CD14-positive monocyte (primary cell): ENCODE data around the gene MICB. TPM values are rescaled to one million over a fixed set of nuclear protein-coding genes. Genes with fewer than 3 reads are reported as not detected.

ENCODE experiments used
- DNase-seq, 3 donors: peaks; one replicate each; pipeline ENCODE4 v3.0.0-alpha.2; 2011 to 2022
- H2AFZ ChIP-seq: 2 replicates; pipeline ENCODE4 v1.6.0; 2012; ENCODE audit warnings: mild to moderate bottlenecking, low read depth, low read length, inconsistent platforms; ENCODE audit not compliant: insufficient read depth, poor library complexity, severe bottlenecking
- H3K27ac ChIP-seq, 2 donors: 1 replicate in 1 of 2; 2 replicates in 1 of 2; pipeline ENCODE4 v1.5.1; 2012 to 2013; ENCODE audit warnings: low read length in 2 of 2, control low read depth in 1 of 2, inconsistent platforms in 1 of 2, low read depth in 1 of 2, mild to moderate bottlenecking in 1 of 2
- H3K27me3 ChIP-seq, 2 donors: one replicate each; pipeline versions ENCODE4 v1.6.0 to v1.6.1; 2011 to 2013; ENCODE audit warnings: low read length in 2 of 2; ENCODE audit not compliant: control insufficient read depth in 2 of 2, insufficient read depth in 2 of 2
- H3K36me3 ChIP-seq, 2 donors: replicated peaks in 1 of 2; 1 replicate in 1 of 2; 2 replicates in 1 of 2; pipeline versions ENCODE4 v1.5.1 to v1.6.1; 2012 to 2013; ENCODE audit warnings: low read length in 2 of 2, control low read depth in 1 of 2, inconsistent platforms in 1 of 2, mild to moderate bottlenecking in 1 of 2; ENCODE audit not compliant: insufficient read depth in 2 of 2, control insufficient read depth in 1 of 2
- H3K4me1 ChIP-seq, 2 donors: 1 replicate in 1 of 2; 2 replicates in 1 of 2; pipeline versions ENCODE4 v1.5.1 to v1.6.1; 2012 to 2013; ENCODE audit warnings: low read length in 2 of 2, control low read depth in 1 of 2, inconsistent platforms in 1 of 2, mild to moderate bottlenecking in 1 of 2, moderate library complexity in 1 of 2; ENCODE audit not compliant: insufficient read depth in 2 of 2, control insufficient read depth in 1 of 2
- H3K4me2 ChIP-seq: replicated peaks from 2 replicates; pipeline ENCODE3; 2012; ENCODE audit warnings: low read length, moderate library complexity, mild to moderate bottlenecking; ENCODE audit not compliant: poor library complexity, severe bottlenecking; ENCODE audit errors: extremely low read depth
- H3K4me3 ChIP-seq, 3 experiments: fragments of 200-600 bp in 1 of 3; sonication (generic) in 1 of 3; replicated peaks in 1 of 3; 1 replicate in 2 of 3; 2 replicates in 1 of 3; pipeline ENCODE4 v1.5.1; 2011 to 2013; ENCODE audit warnings: low read length in 3 of 3, mild to moderate bottlenecking in 3 of 3, control low read depth in 2 of 3, low read depth in 2 of 3, inconsistent platforms in 1 of 3, moderate library complexity in 1 of 3
- H3K79me2 ChIP-seq: 2 replicates; pipeline ENCODE4 v1.6.0; 2012; ENCODE audit warnings: mild to moderate bottlenecking, control low read depth, inconsistent platforms, low read length, moderate library complexity; ENCODE audit not compliant: insufficient read depth
- H3K9ac ChIP-seq: 2 replicates; pipeline ENCODE4 v1.6.0; 2017; ENCODE audit warnings: low read length, mild to moderate bottlenecking; ENCODE audit not compliant: insufficient read depth, poor library complexity, severe bottlenecking
- H3K9me3 ChIP-seq, 2 donors: replicated peaks in 1 of 2; 1 replicate in 1 of 2; 2 replicates in 1 of 2; pipeline versions ENCODE4 v1.5.1 to v1.6.1; 2012 to 2013; ENCODE audit warnings: low read length in 2 of 2, control low read depth in 1 of 2; ENCODE audit not compliant: control insufficient read depth in 1 of 2, insufficient read depth in 1 of 2
- H4K20me1 ChIP-seq: 2 replicates; pipeline ENCODE4 v1.6.0; 2012; ENCODE audit warnings: mild to moderate bottlenecking, low read length, control low read depth, moderate library complexity; ENCODE audit not compliant: insufficient read depth
- H3K27ac Mint-ChIP-seq, 7 donors: one replicate each; pipeline ENCODE4 v1.8.0; 2020; ENCODE audit warnings: mild to moderate bottlenecking in 7 of 7, mixed read lengths in 7 of 7, moderate library complexity in 6 of 7, inconsistent platforms in 2 of 7
- H3K27me3 Mint-ChIP-seq, 3 donors: one replicate each; pipeline ENCODE4 v1.8.0; 2021 to 2022; ENCODE audit warnings: low read depth in 3 of 3, mild to moderate bottlenecking in 3 of 3, mixed read lengths in 3 of 3, moderate library complexity in 3 of 3, inconsistent platforms in 1 of 3
- H3K36me3 Mint-ChIP-seq, 2 donors: one replicate each; pipeline ENCODE4 v1.8.0; 2020; ENCODE audit warnings: mixed read lengths in 2 of 2, inconsistent platforms in 1 of 2, mild to moderate bottlenecking in 1 of 2
- H3K4me1 Mint-ChIP-seq: one replicate; pipeline ENCODE4 v1.8.0; 2020; ENCODE audit warnings: mild to moderate bottlenecking, mixed read lengths
- H3K4me3 Mint-ChIP-seq, 2 donors: one replicate each; pipeline ENCODE4 v1.8.0; 2020; ENCODE audit warnings: mild to moderate bottlenecking in 2 of 2, mixed read lengths in 2 of 2, moderate library complexity in 1 of 2
- H3K9me3 Mint-ChIP-seq, 7 donors: one replicate each; pipeline ENCODE4 v1.8.0; 2020 to 2022; ENCODE audit warnings: mixed read lengths in 7 of 7, mild to moderate bottlenecking in 6 of 7, moderate library complexity in 6 of 7, inconsistent platforms in 2 of 7
- CTCF ChIP-seq: fragments of 200-600 bp; IDR thresholded peaks from one replicate; pipeline ENCODE4 v1.8.0; 2022; ENCODE audit warnings: antibody characterized with exemption, mild to moderate bottlenecking
- WGBS: methylation state at CpG from one replicate; pipeline ENCODE4 v1.1.5; 2013; ENCODE audit warnings: missing lambda C conversion rate; ENCODE audit not compliant: insufficient coverage; 5-methylcytosine and 5-hydroxymethylcytosine counted together
- intact Hi-C, 2 donors: fragments of 100-400 bp; cut with micrococcal nuclease; formaldehyde crosslinking; loops; one replicate each; pipeline versions ENCODE4 v1.15.0 to v1.15.1; 2023
- polyA plus RNA-seq, 3 donors: library from polyadenylated mRNA; depleted of rRNA in 1 of 3; unstranded in 2 of 3; stranded (reverse) in 1 of 3; fragments of 300-500 nt in 2 of 3; fragments of >200 nt in 1 of 3; fragmentation: Illumina TruSeq in 2 of 3; gene quantifications; 1 replicate in 2 of 3; 2 replicates in 1 of 3; pipeline ENCODE4 v1.2.3, GENCODE V29; 2012 to 2021

MICB gene
- polyA plus RNA-seq, 3 donors: 8.1 to 34.8 (median 11.4) TPM

- Histone ChIP-seq H3K9ac (no peak overlapping the region), H3K4me3 (no peak overlapping the region), H4K20me1 (peaks cover 8% of the 10 kb centered on the region), H2AFZ (no peak overlapping the region), H3K4me1 (peaks cover 34 to 48% of the 10 kb centered on the region in 2 donors), H3K27me3 (no peaks in the 10 kb centered on the region), H3K79me2 (peaks cover 59% of the 10 kb centered on the region), H3K4me2 (no peak overlapping the region), H3K9me3 (no peaks in the 10 kb centered on the region), H3K27ac (no peak overlapping the region), H3K36me3 (peaks cover under 1 to 13% of the 10 kb centered on the region in 2 donors)
- H3K4me1 Mint-ChIP-seq: peaks cover 42% of the 10 kb centered on the region
- no peak for TF ChIP-seq CTCF
- WGBS: 97% methylated on average over 6 of the region's 7 CpGs
- peaks cover 0 to 2% (median 0%) of the 10 kb centered on the region in 7 donors for H3K9me3 Mint-ChIP-seq
- intact Hi-C loops: loop anchor here (5.0 to 10.0 kb wide), 6 partner anchors 50 to 410 kb away; partner anchors contain the start of genes C6orf47 (in 1 of the 2), CLIC1 (in 1 of the 2), GPANK1 (in 1 of the 2) and MICB (in 1 of the 2)
- H3K27me3 Mint-ChIP-seq: no peaks in the 10 kb centered on the region
- no peak for DNase-seq
- peak overlapping the region in 2 of 7 donors; percentile 47 to 72 for H3K27ac Mint-ChIP-seq
- no peak overlapping the region for H3K4me3 Mint-ChIP-seq
- H3K36me3 Mint-ChIP-seq: peaks cover 8 to 14% of the 10 kb centered on the region in 2 donors
Observed at GRCh38 chr6:31545291-31545690, 47.3 kb downstream of the MICB start.

GRCh38 chr6:31546339-31546957 is 48.5 kb downstream of the MICB start, which contains the start of gene ATP6V1G2:
ATP6V1G2 (minus strand) TSS chr6:31546608; CDS start chr6:31546559, 49 bp downstream.
- Histone ChIP-seq H4K20me1 (no peaks in the 10 kb centered on the region), H2AFZ (peak within 1 kb of the TSS; percentile 58), H3K36me3 (peaks cover 0 to 21% of the 10 kb centered on the region in 2 donors), H3K4me3 (peak within 1 kb of the TSS; percentile 33 to 71 (median 34)), H3K4me1 (peaks cover 31 to 39% of the 10 kb centered on the region in 2 donors), H3K79me2 (peaks cover 50% of the 10 kb centered on the region), H3K27ac (peak within 1 kb of the TSS; percentile 54 to 68), H3K4me2 (peak within 1 kb of the TSS; percentile 70), H3K9ac (peak within 1 kb of the TSS; percentile 41), H3K9me3 (no peaks in the 10 kb centered on the region), H3K27me3 (no peaks in the 10 kb centered on the region)
- peak; percentile 97 for TF ChIP-seq CTCF
- H3K4me3 Mint-ChIP-seq: peak within 1 kb of the TSS; percentile 65 to 86
- peak within 1 kb of the TSS; percentile 86 to 96 (median 92) for H3K27ac Mint-ChIP-seq
- no peaks in the 10 kb centered on the region for H3K27me3 Mint-ChIP-seq
- peak; percentile 70 to 83 (median 78) for DNase-seq
- no peaks in the 10 kb centered on the region for H3K9me3 Mint-ChIP-seq
- H3K36me3 Mint-ChIP-seq: peaks cover 10 to 21% of the 10 kb centered on the region in 2 donors
- H3K4me1 Mint-ChIP-seq: peaks cover 39% of the 10 kb centered on the region
- intact Hi-C loops: loop anchor here (2.0 to 10.0 kb wide), 7 partner anchors 52 to 408 kb away; partner anchors contain the start of genes C6orf47 (in 1 of the 2), CLIC1 (in 1 of the 2), GPANK1 (in 1 of the 2) and MICB (in 1 of the 2)
- 5% methylated on average over 8 of the region's 11 CpGs for WGBS
